Motor neuron (in vitro differentiated cells): ENCODE measurements around the gene PTPN18. TPM values are rescaled to one million over a fixed set of nuclear protein-coding genes. Genes with fewer than 3 reads are reported as not detected.
"Not testable (repeated sequence)": the region's sequence is repeated elsewhere in the genome, so short reads cannot be mapped to it uniquely, and the experiment has no call there.

Experiments
- ATAC-seq, 8 experiments: fragments of 200-7000 bp; cut with Tn5 transposase; replicated peaks in 6 of 8; 2 replicates each; pipeline ENCODE4 v1.8.0; 2021; ENCODE audit warnings: mild to moderate bottlenecking in 8 of 8, moderate library complexity in 8 of 8
- H3K27ac ChIP-seq, 2 donors: fragments of 250-450 bp; sonication (Bioruptor Pico); 2 replicates each; pipeline ENCODE4 v1.9.0; 2021; ENCODE audit warnings: antibody characterized with exemption in 2 of 2, mild to moderate bottlenecking in 2 of 2, moderate library complexity in 1 of 2
- H3K4me1 ChIP-seq, 2 donors: fragments of 250-450 bp; sonication (Bioruptor Pico); replicated peaks in 1 of 2; 2 replicates each; pipeline ENCODE4 v1.6.1; 2021; ENCODE audit warnings: antibody characterized with exemption in 2 of 2, mild to moderate bottlenecking in 2 of 2, moderate library complexity in 1 of 2
- H3K4me3 ChIP-seq, 5 donors: fragments of 250-450 bp; sonication (Bioruptor Pico); 2 replicates each; pipeline ENCODE4 v1.9.0; 2021; ENCODE audit warnings: antibody characterized with exemption in 5 of 5, mild to moderate bottlenecking in 5 of 5, moderate library complexity in 4 of 5
- WGBS, 10 experiments: fragments of 450-650 bp; shearing (Covaris generic); methylation state at CpG; one replicate each; pipeline ENCODE4 v1.0.0; 2022; 5-methylcytosine and 5-hydroxymethylcytosine counted together
- in situ Hi-C, 9 experiments: fragments of 400-800 bp; cut with MboI; loops; one replicate each; pipeline ENCODE4 v1.15.0; 2021; ENCODE audit warnings: low sequenced_read_pairs in 9 of 9, low pct_unique_long_range_greater_than_20kb in 2 of 9; ENCODE audit not compliant: unreplicated experiment in 9 of 9
- total RNA-seq, 8 experiments: library from RNA; unstranded; fragments of 300-600 nt; gene quantifications; 2 replicates each; pipeline versions ENCODE4 v1.2.3 to v1.2.4, GENCODE V29; 2022

The PTPN18 gene
- total RNA-seq, 8 experiments from 2014 or later: 11.7 to 34.2 (median 17.7) TPM

DNA sequence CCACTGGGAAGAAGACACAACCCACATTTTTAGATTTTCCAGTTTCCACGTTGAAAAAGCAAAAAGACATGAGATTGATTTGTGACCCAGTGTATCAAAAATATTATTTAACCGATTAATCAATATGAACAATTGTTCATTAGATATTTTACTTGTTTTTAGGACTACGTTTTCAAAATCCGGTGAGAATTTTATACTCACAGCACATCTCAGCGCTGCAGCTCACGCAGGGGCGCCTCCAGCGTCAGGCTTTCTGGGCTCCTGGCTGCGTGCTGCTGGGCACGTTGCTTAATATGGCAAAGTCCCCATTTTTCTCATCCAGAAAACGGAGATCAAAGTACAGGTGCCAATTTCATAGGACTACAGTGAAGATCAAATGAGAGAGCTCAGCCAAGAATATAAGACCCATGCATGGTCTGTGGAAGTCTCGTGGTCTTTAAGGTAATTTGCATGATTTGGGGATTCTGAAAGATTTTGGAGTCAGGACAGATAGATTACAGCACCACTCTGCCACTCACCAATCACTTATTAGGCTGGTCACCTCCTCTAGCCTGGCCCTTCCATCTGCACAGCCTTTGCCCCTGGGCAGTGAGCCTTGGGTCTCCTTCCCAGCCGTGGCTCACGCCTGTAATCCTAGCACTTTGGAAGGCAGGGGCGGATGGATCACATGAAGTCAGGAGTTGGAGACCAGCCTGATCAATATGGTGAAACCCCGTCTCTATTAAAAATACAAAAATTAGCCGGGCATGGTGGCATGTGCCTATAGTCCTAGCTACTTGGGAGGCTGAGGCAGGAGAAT, 36.2 kb downstream of the PTPN18 start:
- 2 to 43% (median 20%) methylated on average over 4 to 10 of the region's 17 CpGs; no CpG with 5 or more reads in 1 of the 10 experiments for WGBS, 10 experiments
- in situ Hi-C loops: no loop called here
- Histone ChIP-seq H3K4me1 (peaks cover 11 to 12% of the 10 kb centered on the region in 2 donors), H3K27ac (peak overlapping the region in 1 of 2 donors; percentile 90), H3K4me3 (peak overlapping the region; percentile 46 to 66 (median 53))
- peak; percentile 14 to 50 (median 39) for ATAC-seq

DNA sequence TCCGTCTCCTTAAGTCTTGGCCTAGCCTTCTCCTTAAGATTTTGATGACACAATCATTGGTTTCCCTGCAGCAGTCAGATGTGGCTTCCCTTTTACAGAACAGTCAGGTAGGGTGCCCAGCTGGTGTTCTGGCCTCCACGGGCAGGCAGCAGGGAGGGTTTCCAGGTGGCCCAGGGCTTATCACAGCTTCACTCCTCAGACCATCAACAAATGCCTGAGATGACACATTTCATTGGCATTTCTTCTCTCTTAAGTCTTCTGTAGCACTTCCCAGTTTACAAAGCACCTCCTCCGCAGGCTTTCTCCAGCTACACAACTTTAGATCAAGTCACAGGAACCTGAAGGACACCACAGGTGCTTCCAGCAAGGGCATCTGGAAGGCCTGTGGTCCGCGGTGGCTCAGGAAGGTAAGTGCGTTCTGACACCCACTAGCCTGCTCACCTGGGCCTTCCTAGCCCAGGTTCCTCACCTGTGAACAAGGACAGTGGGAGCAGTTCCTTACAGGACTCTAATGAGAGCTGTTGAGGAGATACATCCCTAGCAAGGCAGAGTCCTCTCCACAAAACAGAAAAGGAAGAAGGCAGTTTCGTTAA, 37.6 kb downstream of the PTPN18 start:
- no peak overlapping the region for H3K4me3 ChIP-seq
- in situ Hi-C loops: no loop called here
- no peak overlapping the region for H3K27ac ChIP-seq
- ATAC-seq: no peak
- 90 to 100% (median 95%) methylated on average over 1 to 6 of the region's 7 CpGs; no CpG with 5 or more reads in 3 of the 10 experiments for WGBS, 10 experiments
- peaks cover 11 to 12% of the 10 kb centered on the region in 2 donors for H3K4me1 ChIP-seq

DNA sequence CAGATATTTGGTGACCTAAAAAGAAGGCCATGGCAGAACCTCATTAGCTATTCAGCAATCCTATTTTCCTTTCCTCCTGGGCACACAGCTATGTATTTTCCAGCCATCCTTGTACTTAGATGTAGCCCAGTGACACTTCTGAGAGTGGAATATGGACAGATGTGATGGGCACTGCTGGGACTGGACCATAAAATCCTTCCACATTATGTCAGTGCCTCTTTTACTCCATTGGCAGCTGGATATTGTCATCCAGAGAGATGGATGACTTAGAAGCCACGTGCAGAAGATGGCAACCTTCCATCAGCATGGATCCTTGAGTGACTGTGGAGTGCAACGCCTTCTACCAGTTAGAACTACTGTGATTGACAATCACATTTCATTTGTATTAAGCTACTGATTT, 50.4 kb downstream of the PTPN18 start:
- H3K4me3 ChIP-seq, ATAC-seq, in situ Hi-C loops, H3K4me1 ChIP-seq, H3K27ac ChIP-seq: not testable (repeated sequence)
- no CpG with 5 or more reads among the region's 2 CpGs for WGBS, 10 experiments

DNA sequence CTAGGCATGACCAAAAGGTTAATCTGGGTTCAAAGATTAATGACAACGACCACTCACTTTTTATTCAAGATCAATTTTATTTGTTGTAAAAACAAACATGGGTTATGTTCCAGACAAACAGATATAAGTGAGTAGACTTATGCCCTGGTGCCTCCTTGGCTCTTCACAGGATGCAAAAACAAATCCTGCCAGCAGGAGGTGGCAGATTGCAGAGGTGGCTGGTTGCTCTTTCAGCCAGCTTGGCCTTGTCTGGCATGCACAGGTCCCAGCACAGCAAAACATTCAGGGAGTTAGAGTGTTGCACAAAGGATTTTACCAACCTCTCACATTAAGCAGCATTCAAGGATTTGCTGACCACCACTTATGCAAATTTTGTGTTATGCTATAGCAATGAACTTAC, 60.8 kb downstream of the PTPN18 start:
- H3K4me3 ChIP-seq, H3K4me1 ChIP-seq, ATAC-seq, in situ Hi-C loops, H3K27ac ChIP-seq: not testable (repeated sequence)
- WGBS, 10 experiments: no CpG with 5 or more reads among the region's 1 CpG

DNA sequence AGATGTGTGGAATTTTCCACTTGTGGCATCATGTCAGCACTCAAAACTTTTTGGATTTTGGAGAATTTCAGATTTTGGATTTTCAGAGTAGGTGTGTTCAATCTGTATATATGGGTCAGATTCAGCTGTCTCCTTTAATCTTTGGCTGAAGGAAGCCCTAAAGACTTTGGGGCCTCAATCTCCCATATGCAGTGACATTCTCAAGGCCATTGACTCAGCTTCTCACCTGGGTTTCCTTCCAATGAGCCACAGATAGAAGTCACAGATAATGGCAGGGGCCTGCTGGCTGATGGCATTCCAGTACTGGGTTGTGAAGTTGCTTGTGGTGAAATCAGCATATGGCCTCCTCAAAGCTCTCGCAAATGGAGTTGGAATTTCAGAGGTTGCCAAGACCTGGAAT, 63.0 kb downstream of the PTPN18 start:
- H3K27ac ChIP-seq, H3K4me3 ChIP-seq, in situ Hi-C loops, ATAC-seq, H3K4me1 ChIP-seq: not testable (repeated sequence)
- WGBS, 10 experiments: no CpG with 5 or more reads among the region's 1 CpG

Other genes with a start within 250 kb of the PTPN18 start
- 10 to 100 TPM in 1 of 8 experiments, under 1 TPM in 6, not detected in 1; 0.05 to 31.2 (median 0.41) TPM for gene POTEF, start 226.8 kb upstream of the PTPN18 start, total RNA-seq
- 10 to 100 TPM in 3 of 8 experiments, 1 to 10 TPM in 5; 1.2 to 13.4 (median 6.6) TPM for gene CCDC74B, start 210.9 kb upstream of the PTPN18 start, total RNA-seq
- gene SMPD4, start 174.5 kb upstream of the PTPN18 start, total RNA-seq: 10 to 100 TPM; 20.1 to 57.6 (median 29.3) TPM
- 100 to 1,000 TPM; 101 to 315 (median 253) TPM for gene MZT2B, start 173.8 kb upstream of the PTPN18 start, total RNA-seq
- gene TUBA3E, start 157.6 kb upstream of the PTPN18 start, total RNA-seq: under 1 TPM in 6 of 8 experiments, not detected in 2; 0.11 to 0.71 (median 0.22) TPM
- gene IMP4, start 13.2 kb upstream of the PTPN18 start, total RNA-seq: 100 to 1,000 TPM in 2 of 8 experiments, 10 to 100 TPM in 6; 62.2 to 107 (median 94.8) TPM
- gene POTEI, start 153.3 kb downstream of the PTPN18 start, total RNA-seq: 1 to 10 TPM in 1 of 8 experiments, under 1 TPM in 7; 0.08 to 2.7 (median 0.11) TPM
- gene CFC1B, start 165.2 kb downstream of the PTPN18 start, total RNA-seq: 1 to 10 TPM in 1 of 8 experiments, not detected in 7; 2.3 TPM
- gene CFC1, start 243.5 kb downstream of the PTPN18 start, total RNA-seq: 10 to 100 TPM in 1 of 8 experiments, 1 to 10 TPM in 3, under 1 TPM in 3, not detected in 1; 0.38 to 99.9 (median 2.6) TPM